Measurements from ENCODE around the gene RECQL5. TPM values are rescaled to one million over a fixed set of nuclear protein-coding genes. Genes with fewer than 3 reads are reported as not detected.

The RECQL5 gene
- polyA plus RNA-seq, 1 donor from 2014 or later = 9.6 TPM

- Histone ChIP-seq H3K27ac (ENCODE audit: low read length) (no peak overlapping the region), H3K4me3 (ENCODE audit: low read length) (no peak overlapping the region), H3K9me3 (ENCODE audit: low read length) (no peaks in the 10 kb centered on the region), H3K9ac (ENCODE audit: low read length) (no peak overlapping the region), H3K9me2 (ENCODE audit: insufficient read depth, low read length) (no peaks in the 10 kb centered on the region), H3K4me2 (ENCODE audit: low read length) (no peak overlapping the region), H3K79me2 (replicated peaks; ENCODE audit: insufficient read depth, low read length) (no peaks in the 10 kb centered on the region), H4K20me1 (ENCODE audit: insufficient read depth) (no peaks in the 10 kb centered on the region), H3K27me3 (ENCODE audit: insufficient read depth, low read depth, low read length) (no peaks in the 10 kb centered on the region), H3F3A (ENCODE audit: insufficient read depth, low read length, poor library complexity, severe bottlenecking) (no peaks in the 10 kb centered on the region), H2AFZ (ENCODE audit: low read depth, low read length) (no peak overlapping the region), H3K36me3 (ENCODE audit: insufficient read depth, low read length) (no peaks in the 10 kb centered on the region)
- no peak for TF ChIP-seq TAF1 (IDR thresholded peaks at IDR 0.05; ENCODE audit: low read depth)
- TF ChIP-seq, protein P1, sequence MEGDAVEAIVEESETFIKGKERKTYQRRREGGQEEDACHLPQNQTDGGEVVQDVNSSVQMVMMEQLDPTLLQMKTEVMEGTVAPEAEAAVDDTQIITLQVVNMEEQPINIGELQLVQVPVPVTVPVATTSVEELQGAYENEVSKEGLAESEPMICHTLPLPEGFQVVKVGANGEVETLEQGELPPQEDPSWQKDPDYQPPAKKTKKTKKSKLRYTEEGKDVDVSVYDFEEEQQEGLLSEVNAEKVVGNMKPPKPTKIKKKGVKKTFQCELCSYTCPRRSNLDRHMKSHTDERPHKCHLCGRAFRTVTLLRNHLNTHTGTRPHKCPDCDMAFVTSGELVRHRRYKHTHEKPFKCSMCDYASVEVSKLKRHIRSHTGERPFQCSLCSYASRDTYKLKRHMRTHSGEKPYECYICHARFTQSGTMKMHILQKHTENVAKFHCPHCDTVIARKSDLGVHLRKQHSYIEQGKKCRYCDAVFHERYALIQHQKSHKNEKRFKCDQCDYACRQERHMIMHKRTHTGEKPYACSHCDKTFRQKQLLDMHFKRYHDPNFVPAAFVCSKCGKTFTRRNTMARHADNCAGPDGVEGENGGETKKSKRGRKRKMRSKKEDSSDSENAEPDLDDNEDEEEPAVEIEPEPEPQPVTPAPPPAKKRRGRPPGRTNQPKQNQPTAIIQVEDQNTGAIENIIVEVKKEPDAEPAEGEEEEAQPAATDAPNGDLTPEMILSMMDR (IDR thresholded peaks at IDR 0.05; ENCODE audit: poor library complexity, severe bottlenecking) = no peak
- no peak for TF ChIP-seq MXI1 (conservative IDR thresholded peaks at IDR 0.05; ENCODE audit: poor library complexity, severe bottlenecking)
- TF ChIP-seq POLR2AphosphoS5 (IDR thresholded peaks at IDR 0.05) = no peak
- no peak for TF ChIP-seq EP300 (conservative IDR thresholded peaks at IDR 0.05; ENCODE audit: poor library complexity, severe bottlenecking)
- no peak for TF ChIP-seq SMC3 (conservative IDR thresholded peaks at IDR 0.05; ENCODE audit: poor library complexity)
- TF ChIP-seq RAD21 (conservative IDR thresholded peaks at IDR 0.05) = no peak
- TF ChIP-seq EZH2 (IDR thresholded peaks at IDR 0.05; ENCODE audit: borderline replicate concordance, insufficient read depth, low read length, poor library complexity, severe bottlenecking) = no peak
- no peak for TF ChIP-seq REST (IDR thresholded peaks at IDR 0.05; ENCODE audit: borderline replicate concordance)
Observed at GRCh38 chr17:75643643-75644017, 23.3 kb downstream of the RECQL5 start.

GRCh38 chr17:75642784-75643642, 23.9 kb downstream of the RECQL5 start:
- Histone ChIP-seq H3K4me2 (ENCODE audit: low read length) (no peak overlapping the region), H3K79me2 (replicated peaks; ENCODE audit: insufficient read depth, low read length) (no peaks in the 10 kb centered on the region), H3K36me3 (ENCODE audit: insufficient read depth, low read length) (no peaks in the 10 kb centered on the region), H2AFZ (ENCODE audit: low read depth, low read length) (no peak overlapping the region), H3K9me2 (ENCODE audit: insufficient read depth, low read length) (no peaks in the 10 kb centered on the region), H3K27me3 (ENCODE audit: insufficient read depth, low read depth, low read length) (no peaks in the 10 kb centered on the region), H3K9ac (ENCODE audit: low read length) (no peak overlapping the region), H3K9me3 (ENCODE audit: low read length) (no peaks in the 10 kb centered on the region), H3K4me3 (ENCODE audit: low read length) (no peak overlapping the region), H3K27ac (ENCODE audit: low read length) (no peak overlapping the region), H4K20me1 (ENCODE audit: insufficient read depth) (no peaks in the 10 kb centered on the region), H3F3A (ENCODE audit: insufficient read depth, low read length, poor library complexity, severe bottlenecking) (no peaks in the 10 kb centered on the region)
- TF ChIP-seq MXI1 (conservative IDR thresholded peaks at IDR 0.05; ENCODE audit: poor library complexity, severe bottlenecking) = no peak
- TF ChIP-seq RAD21 (conservative IDR thresholded peaks at IDR 0.05) = no peak
- no peak for TF ChIP-seq POLR2AphosphoS5 (IDR thresholded peaks at IDR 0.05)
- TF ChIP-seq TAF1 (IDR thresholded peaks at IDR 0.05; ENCODE audit: low read depth) = no peak
- TF ChIP-seq SMC3 (conservative IDR thresholded peaks at IDR 0.05; ENCODE audit: poor library complexity) = no peak
- TF ChIP-seq EP300 (conservative IDR thresholded peaks at IDR 0.05; ENCODE audit: poor library complexity, severe bottlenecking) = no peak
- TF ChIP-seq REST (IDR thresholded peaks at IDR 0.05; ENCODE audit: borderline replicate concordance) = no peak
- no peak for TF ChIP-seq EZH2 (IDR thresholded peaks at IDR 0.05; ENCODE audit: borderline replicate concordance, insufficient read depth, low read length, poor library complexity, severe bottlenecking)
- TF ChIP-seq, protein P1 (IDR thresholded peaks at IDR 0.05; ENCODE audit: poor library complexity, severe bottlenecking) = no peak

All from neural cell (in vitro differentiated cells).